OCI-LY1 (cell line): ENCODE results near the gene UNC5CL.

Source experiments
- H2AFZ ChIP-seq: fragments of 200-600 bp; sonication (generic), shearing (Covaris generic); 2 replicates; pipeline ENCODE4 v1.6.0; 2014; ENCODE audit warnings: antibody characterized with exemption, mild to moderate bottlenecking, low read length
- H3F3A ChIP-seq: fragments of 200-600 bp; sonication (generic), shearing (Covaris generic); 2 replicates; pipeline ENCODE4 v1.6.0; 2014; ENCODE audit warnings: mild to moderate bottlenecking, antibody characterized with exemption, low read length, moderate library complexity; ENCODE audit not compliant: insufficient read depth
- H3K27ac ChIP-seq: fragments of 200-600 bp; sonication (generic); 2 replicates; pipeline ENCODE4 v1.5.1; 2014; ENCODE audit warnings: low read length, mixed run types, mild to moderate bottlenecking, low read depth; ENCODE audit not compliant: poor library complexity, severe bottlenecking
- H3K27me3 ChIP-seq: fragments of 200-600 bp; sonication (generic); 2 replicates; pipeline ENCODE4 v1.6.0; 2014; ENCODE audit warnings: antibody characterized with exemption, mild to moderate bottlenecking, low read length, moderate library complexity; ENCODE audit not compliant: insufficient read depth
- H3K36me3 ChIP-seq: fragments of 200-600 bp; sonication (generic); 2 replicates; pipeline ENCODE4 v1.6.1; 2014; ENCODE audit warnings: mild to moderate bottlenecking, antibody characterized with exemption, low read length, moderate library complexity, mixed read lengths; ENCODE audit not compliant: insufficient read depth
- H3K4me1 ChIP-seq: fragments of 200-600 bp; sonication (generic); 2 replicates; pipeline ENCODE4 v1.5.1; 2014; ENCODE audit warnings: mild to moderate bottlenecking, low read length, moderate library complexity; ENCODE audit not compliant: insufficient read depth, severe bottlenecking
- H3K4me2 ChIP-seq: fragments of 200-600 bp; sonication (generic), shearing (Covaris generic); 2 replicates; pipeline ENCODE4 v1.6.1; 2014; ENCODE audit warnings: low read length
- H3K4me3 ChIP-seq: fragments of 200-600 bp; sonication (generic); 2 replicates; pipeline ENCODE4 v1.5.1; 2014; ENCODE audit warnings: low read length, low read depth, mild to moderate bottlenecking, mixed read lengths; ENCODE audit not compliant: poor library complexity, severe bottlenecking
- H3K79me2 ChIP-seq: fragments of 200-600 bp; shearing (Covaris generic); 2 replicates; pipeline ENCODE4 v1.6.1; 2016; ENCODE audit warnings: mixed run types, low read length, mixed read lengths; ENCODE audit not compliant: insufficient read depth
- H3K9ac ChIP-seq: fragments of 200-600 bp; sonication (generic), shearing (Covaris generic); 2 replicates; pipeline ENCODE4 v1.6.1; 2014; ENCODE audit warnings: mild to moderate bottlenecking, low read length, mixed read lengths
- H3K9me2 ChIP-seq: fragments of 200-600 bp; sonication (generic), shearing (Covaris generic); 2 replicates; pipeline ENCODE4 v1.6.1; 2014; ENCODE audit warnings: low read depth, mild to moderate bottlenecking, low read length, mixed read lengths
- H3K9me3 ChIP-seq: fragments of 200-600 bp; shearing (Covaris generic); 2 replicates; pipeline ENCODE4 v1.6.1; 2014; ENCODE audit warnings: low read length, mixed read lengths
- H4K20me1 ChIP-seq: fragments of 200-600 bp; sonication (generic), shearing (Covaris generic); 2 replicates; pipeline ENCODE4 v1.6.0; 2016; ENCODE audit warnings: mild to moderate bottlenecking, low read length; ENCODE audit not compliant: insufficient read depth
- EZH2 ChIP-seq: fragments of 200-600 bp; sonication (generic), shearing (Covaris generic); IDR thresholded peaks from 2 replicates; pipeline ENCODE4 v1.8.0; 2017; ENCODE audit warnings: borderline replicate concordance, mixed run types, mild to moderate bottlenecking, antibody characterized with exemption, low read length, moderate library complexity, mixed read lengths
- TF ChIP-seq, protein P1 (sequence below): fragments of 200-600 bp; sonication (generic), shearing (Covaris generic); IDR thresholded peaks from 2 replicates; pipeline ENCODE4 v1.5.1; 2017; ENCODE audit warnings: mild to moderate bottlenecking, antibody characterized with exemption, low read length, moderate library complexity, mixed read lengths

The UNC5CL gene

GRCh38 chr6:41039060-41039998, at the start of gene UNC5CL:
Gene UNC5CL, minus strand, starts transcription at chr6:41039221. Its CDS starts 4,147 bp downstream, at chr6:41035074.
- Histone ChIP-seq H3K27me3 (no peaks in the 10 kb centered on the region), H3K9me3 (no peaks in the 10 kb centered on the region), H3K4me3 (no peak within 1 kb of the TSS), H3K9me2 (no peaks in the 10 kb centered on the region), H3K4me1 (no peaks in the 10 kb centered on the region), H4K20me1 (no peaks in the 10 kb centered on the region), H3K36me3 (no peaks in the 10 kb centered on the region), H2AFZ (no peak within 1 kb of the TSS), H3K79me2 (no peaks in the 10 kb centered on the region), H3K9ac (no peak within 1 kb of the TSS), H3K4me2 (no peak within 1 kb of the TSS), H3F3A (no peaks in the 10 kb centered on the region), H3K27ac (no peak within 1 kb of the TSS)
- TF ChIP-seq, protein P1, sequence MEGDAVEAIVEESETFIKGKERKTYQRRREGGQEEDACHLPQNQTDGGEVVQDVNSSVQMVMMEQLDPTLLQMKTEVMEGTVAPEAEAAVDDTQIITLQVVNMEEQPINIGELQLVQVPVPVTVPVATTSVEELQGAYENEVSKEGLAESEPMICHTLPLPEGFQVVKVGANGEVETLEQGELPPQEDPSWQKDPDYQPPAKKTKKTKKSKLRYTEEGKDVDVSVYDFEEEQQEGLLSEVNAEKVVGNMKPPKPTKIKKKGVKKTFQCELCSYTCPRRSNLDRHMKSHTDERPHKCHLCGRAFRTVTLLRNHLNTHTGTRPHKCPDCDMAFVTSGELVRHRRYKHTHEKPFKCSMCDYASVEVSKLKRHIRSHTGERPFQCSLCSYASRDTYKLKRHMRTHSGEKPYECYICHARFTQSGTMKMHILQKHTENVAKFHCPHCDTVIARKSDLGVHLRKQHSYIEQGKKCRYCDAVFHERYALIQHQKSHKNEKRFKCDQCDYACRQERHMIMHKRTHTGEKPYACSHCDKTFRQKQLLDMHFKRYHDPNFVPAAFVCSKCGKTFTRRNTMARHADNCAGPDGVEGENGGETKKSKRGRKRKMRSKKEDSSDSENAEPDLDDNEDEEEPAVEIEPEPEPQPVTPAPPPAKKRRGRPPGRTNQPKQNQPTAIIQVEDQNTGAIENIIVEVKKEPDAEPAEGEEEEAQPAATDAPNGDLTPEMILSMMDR: peak; percentile 92
- TF ChIP-seq EZH2: no peak

- TF ChIP-seq EZH2: no peak
- TF ChIP-seq, protein P1: no peak
- no peaks in the 10 kb centered on the region for H3K79me2 ChIP-seq
- no peaks in the 10 kb centered on the region for H3K9me2 ChIP-seq
- peaks cover 5% of the 10 kb centered on the region; the same call in 1 of the 2 replicates for H4K20me1 ChIP-seq
- no peaks in the 10 kb centered on the region for H3K4me1 ChIP-seq
- no peak overlapping the region for H3K4me3 ChIP-seq
- no peak overlapping the region for H2AFZ ChIP-seq
- H3K9ac ChIP-seq: no peak overlapping the region
- H3K36me3 ChIP-seq: peaks cover 93% of the 10 kb centered on the region
- H3K27me3 ChIP-seq: no peaks in the 10 kb centered on the region
- no peaks in the 10 kb centered on the region for H3K9me3 ChIP-seq
- H3F3A ChIP-seq: no peaks in the 10 kb centered on the region
- H3K27ac ChIP-seq: no peak overlapping the region
- H3K4me2 ChIP-seq: no peak overlapping the region
These were observed 49.4 kb upstream of the UNC5CL start for GRCh38 chr6:41088451-41088850.

DNA sequence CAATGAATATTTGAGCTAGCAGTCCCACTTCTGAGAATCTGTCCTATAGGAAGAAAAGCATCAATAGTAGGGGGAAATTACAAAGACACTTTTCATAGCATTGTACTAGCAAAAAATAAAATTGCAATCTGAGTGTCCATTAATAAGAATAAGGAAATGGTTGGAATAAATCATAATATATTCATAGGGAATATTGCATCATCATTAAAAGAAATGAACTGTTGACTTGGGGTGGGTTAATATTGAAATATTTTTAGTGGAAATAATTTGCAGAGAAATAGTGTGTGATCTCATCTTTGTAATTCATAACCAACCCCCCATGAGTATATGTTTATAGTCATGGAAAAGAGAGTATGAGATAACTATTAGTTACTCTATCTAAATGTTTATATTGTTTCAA, 46.2 kb upstream of the UNC5CL start:
- Histone ChIP-seq H3K4me3 (no peak overlapping the region), H3K4me1 (peaks cover 3% of the 10 kb centered on the region), H3K27me3 (no peaks in the 10 kb centered on the region), H2AFZ (no peak overlapping the region), H4K20me1 (peaks cover 6% of the 10 kb centered on the region; the same call in 1 of the 2 replicates), H3K36me3 (peaks cover 95% of the 10 kb centered on the region), H3K4me2 (no peak overlapping the region), H3K9ac (no peak overlapping the region), H3K79me2 (0 out of 2 replicates have a peak, but pooled peaks cover 1% of the 10 kb centered on the region), H3K27ac (no peak overlapping the region), H3K9me2 (no peaks in the 10 kb centered on the region), H3K9me3 (no peaks in the 10 kb centered on the region), H3F3A (no peaks in the 10 kb centered on the region)
- TF ChIP-seq, protein P1: no peak
- TF ChIP-seq EZH2: no peak
